Keratinocyte (primary cell): ENCODE measurements around the gene TACR2.

Source experiments
- EZH2 ChIP-seq: IDR thresholded peaks from one replicate; pipeline ENCODE4 v1.6.1; 2012; ENCODE audit warnings: inconsistent platforms, mild to moderate bottlenecking, low read length, moderate library complexity
- TF ChIP-seq, protein P1 (sequence below), 3 experiments: IDR thresholded peaks in 1 of 3; conservative IDR thresholded peaks in 1 of 3; optimal IDR thresholded peaks in 1 of 3; 2 replicates in 2 of 3; 3 replicates in 1 of 3; pipeline versions ENCODE3 to v1.5.1; 2011; ENCODE audit warnings: low read length in 3 of 3, mild to moderate bottlenecking in 3 of 3, moderate library complexity in 2 of 3, control low read depth in 1 of 3, inconsistent platforms in 1 of 3; ENCODE audit not compliant: insufficient read depth in 2 of 3; ENCODE audit errors: extremely low read depth in 1 of 3

GRCh38 chr10:69408318-69409175, 8.2 kb downstream of the TACR2 start:
- TF ChIP-seq, protein P1, sequence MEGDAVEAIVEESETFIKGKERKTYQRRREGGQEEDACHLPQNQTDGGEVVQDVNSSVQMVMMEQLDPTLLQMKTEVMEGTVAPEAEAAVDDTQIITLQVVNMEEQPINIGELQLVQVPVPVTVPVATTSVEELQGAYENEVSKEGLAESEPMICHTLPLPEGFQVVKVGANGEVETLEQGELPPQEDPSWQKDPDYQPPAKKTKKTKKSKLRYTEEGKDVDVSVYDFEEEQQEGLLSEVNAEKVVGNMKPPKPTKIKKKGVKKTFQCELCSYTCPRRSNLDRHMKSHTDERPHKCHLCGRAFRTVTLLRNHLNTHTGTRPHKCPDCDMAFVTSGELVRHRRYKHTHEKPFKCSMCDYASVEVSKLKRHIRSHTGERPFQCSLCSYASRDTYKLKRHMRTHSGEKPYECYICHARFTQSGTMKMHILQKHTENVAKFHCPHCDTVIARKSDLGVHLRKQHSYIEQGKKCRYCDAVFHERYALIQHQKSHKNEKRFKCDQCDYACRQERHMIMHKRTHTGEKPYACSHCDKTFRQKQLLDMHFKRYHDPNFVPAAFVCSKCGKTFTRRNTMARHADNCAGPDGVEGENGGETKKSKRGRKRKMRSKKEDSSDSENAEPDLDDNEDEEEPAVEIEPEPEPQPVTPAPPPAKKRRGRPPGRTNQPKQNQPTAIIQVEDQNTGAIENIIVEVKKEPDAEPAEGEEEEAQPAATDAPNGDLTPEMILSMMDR (optimal IDR thresholded peaks at IDR 0.05 in 1 of 3, IDR thresholded peaks at IDR 0.05 in 1 of 3, conservative IDR thresholded peaks at IDR 0.05 in 1 of 3; ENCODE audit: extremely low read depth in 1 of 3, insufficient read depth in 2 of 3, low read length in 3 of 3), result peak; percentile 20 to 81 (median 79)
- no peak for TF ChIP-seq EZH2
